Activated naive CD8-positive, alpha-beta T cell treated with anti-CD3 and anti-CD28 coated beads, Interleukin-2, amount 50 U/mL, for 16 hours (primary cell): ENCODE data around the gene FAHD1.
"Not testable (repeated sequence)": the region's sequence is repeated elsewhere in the genome, so short reads cannot be mapped to it uniquely, and the experiment has no call there.

Experiments used
- DNase-seq: peaks from one replicate; pipeline ENCODE4 v3.0.0-alpha.2; 2020; ENCODE audit warnings: low read depth, low spot score

The FAHD1 gene

DNA sequence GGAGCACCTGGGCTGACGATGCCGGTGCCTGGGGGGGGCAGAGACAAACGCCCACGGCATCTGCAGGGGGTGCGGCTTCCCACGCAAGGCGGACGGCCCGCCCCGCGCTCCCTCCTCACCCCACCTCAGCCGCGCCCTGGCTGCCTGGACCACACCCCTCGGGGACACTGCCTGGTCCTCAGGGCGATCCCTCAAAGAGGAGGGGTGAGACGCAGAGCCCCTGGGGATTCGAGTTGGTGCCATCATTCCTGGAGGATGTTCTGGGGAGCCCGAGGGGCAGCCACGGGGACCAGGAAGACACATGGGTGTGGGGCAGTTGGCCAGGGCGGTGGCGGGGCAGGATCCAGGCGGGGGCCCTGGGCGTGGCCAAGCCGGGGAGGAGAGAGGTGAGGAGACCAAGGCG lies 37.4 kb upstream of the FAHD1 start:
- DNase-seq = no peak

DNA sequence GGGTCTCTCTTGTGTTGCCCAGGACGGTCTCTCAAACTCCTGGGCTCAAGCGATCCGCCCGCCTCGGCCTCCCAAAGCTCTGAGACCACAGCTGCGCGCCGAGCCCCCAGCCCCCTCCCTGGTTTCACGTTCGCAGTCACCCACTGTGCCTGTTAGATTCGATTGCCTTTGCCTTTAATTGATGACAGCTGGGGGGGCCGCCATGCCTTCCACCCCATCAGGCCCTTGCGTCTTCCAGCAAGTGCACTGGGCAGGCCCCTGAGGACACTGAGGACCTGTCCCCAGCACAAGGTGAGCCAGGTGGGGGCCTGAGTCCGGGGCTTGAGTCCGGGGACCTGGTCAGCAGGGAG lies 36.8 kb upstream of the FAHD1 start:
- DNase-seq = no peak

DNA sequence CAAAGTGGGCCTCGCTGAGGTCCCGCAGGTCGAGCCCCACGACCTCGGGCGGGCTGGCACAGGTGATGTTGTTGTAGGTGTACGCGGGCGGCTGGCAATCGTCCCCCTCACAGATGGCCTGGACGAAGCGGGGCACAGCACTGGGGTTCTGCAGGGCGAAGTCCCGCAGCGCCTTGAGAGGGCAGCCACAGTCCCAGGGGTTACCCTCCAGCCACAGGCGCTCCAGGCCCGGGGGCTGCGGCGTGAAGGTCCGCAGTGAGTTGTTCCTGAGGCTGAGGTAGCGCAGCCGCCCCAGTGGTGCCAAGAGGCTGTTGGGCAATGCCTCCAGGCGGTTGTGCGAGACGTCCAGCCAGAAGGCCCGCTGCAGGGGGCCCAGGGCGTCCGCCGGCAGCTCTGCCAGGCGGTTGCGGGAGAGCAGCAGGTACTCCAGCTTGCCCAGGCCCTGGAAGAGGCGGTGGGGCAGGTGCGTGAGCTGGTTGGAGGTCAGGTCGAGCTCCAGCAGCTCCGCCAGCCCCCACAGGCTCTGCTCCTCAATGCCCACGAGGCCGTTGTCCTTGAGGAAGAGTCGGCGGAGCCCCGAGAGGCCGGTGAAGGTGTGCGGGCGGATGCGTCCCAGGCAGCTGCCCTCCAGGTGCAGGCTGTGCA lies 36.3 kb upstream of the FAHD1 start:
- DNase-seq = no peak

DNA sequence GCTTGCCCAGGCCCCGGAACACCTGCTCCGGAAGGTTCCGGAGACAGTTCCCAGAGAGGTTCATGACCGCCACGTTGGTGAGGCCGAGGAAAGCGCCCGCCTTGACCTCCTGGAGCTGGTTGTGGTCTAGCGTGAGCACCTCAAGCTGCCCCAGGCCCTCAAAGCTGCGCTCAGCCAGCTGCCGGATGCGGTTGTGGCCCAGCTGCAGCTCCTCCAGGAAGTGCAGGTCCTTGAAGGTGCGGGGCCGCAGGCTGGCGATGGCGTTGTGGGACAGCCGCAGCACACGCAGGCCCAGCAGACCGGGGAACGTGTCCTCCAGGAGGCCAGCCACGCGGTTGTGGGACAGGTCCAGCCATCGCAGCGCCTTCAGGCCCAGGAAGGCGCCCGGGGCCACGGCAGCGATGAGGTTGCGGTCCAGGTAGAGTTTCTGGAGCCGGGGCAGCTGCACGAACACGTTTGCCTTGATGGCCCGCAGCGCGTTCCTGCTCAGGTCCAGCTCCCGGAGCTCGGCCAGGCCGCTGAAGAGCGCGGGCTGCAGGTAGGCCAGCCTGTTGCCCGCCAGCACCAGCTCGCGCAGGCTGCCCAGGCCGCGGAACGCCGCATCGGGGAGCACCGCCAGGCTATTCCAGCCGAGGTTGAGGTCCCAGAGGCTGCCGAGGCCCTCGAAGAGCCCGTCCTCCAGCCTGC lies 35.6 kb upstream of the FAHD1 start:
- DNase-seq = no peak

DNA sequence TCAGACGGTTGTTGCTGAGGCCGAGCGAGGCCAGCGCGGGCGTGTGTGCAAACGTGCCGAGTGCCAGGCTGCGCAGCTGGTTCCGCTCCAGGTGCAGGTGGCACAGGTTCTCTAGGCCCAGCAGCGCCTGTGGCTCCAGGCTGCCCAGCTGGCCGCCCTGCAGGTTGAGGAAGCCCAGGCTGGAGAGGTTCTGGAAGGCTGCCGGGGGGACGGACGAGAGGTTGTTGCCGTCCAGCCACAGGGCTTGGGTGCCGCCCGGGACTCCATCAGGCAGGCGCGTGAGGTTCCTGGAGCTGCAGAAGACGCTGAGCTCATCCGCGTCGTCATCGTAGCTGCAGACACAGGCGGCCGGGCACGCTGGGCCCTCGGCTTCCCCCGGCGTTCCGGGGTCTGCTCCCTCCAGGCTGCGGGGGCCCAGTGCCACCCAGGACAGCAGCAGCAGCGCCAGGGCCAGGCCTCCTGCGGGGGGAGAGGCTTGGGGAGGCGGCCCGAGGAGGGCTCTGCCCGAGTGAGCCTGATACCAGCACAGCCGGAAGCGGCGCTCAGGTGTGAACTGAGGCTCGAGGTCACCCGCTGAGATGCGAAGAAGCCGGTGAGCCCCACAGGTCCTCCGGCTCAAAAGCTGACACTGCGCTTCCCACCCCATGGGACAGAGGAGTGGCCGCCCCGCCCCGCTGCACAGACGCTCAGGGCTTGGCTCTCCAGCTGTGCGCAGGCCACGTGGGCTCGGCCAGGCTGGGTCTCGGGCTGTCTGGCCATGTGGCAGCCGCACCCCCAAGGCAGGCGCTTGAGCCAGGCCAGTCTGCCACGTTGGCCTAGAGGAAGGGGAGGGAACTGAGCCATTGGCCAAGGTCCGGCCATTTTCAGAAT lies 34.8 kb upstream of the FAHD1 start:
- DNase-seq = no peak

DNA sequence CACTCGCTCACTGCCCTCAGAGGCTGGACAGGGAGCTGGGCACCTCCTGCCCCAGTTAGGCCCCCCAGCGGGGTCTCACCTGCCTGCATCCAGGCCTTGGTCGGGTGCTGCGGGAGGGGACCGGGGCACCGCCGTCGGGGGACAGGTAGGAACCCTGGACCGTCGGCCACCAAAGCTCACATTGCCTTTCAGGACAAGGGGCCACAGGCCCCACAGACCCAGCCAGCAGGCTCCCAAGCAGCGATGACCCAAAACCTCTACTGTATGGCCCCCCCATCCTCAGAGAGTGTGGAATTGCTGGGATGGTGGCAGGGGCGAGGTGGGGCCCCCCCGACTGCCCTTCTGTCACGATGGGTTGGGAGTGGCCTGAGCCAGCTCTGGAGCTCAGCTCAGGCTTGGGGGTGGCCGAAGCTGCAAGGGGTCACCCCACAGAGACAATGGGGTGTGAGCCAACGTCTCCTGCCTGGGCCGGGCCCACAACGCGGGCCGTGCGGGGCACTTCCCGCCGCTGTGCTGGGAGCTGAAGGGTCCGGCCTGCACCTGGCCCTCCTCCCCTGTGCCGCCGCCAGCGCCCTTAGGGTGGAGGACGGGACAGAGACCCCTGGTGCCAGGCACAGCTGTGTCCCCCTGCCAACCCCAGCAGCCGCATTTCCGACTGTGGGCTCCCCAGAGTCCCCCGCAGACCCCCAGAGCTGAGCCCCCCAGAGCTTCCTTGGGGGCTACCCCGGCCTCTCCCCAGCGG lies 34.0 kb upstream of the FAHD1 start:
- no peak for DNase-seq

DNA sequence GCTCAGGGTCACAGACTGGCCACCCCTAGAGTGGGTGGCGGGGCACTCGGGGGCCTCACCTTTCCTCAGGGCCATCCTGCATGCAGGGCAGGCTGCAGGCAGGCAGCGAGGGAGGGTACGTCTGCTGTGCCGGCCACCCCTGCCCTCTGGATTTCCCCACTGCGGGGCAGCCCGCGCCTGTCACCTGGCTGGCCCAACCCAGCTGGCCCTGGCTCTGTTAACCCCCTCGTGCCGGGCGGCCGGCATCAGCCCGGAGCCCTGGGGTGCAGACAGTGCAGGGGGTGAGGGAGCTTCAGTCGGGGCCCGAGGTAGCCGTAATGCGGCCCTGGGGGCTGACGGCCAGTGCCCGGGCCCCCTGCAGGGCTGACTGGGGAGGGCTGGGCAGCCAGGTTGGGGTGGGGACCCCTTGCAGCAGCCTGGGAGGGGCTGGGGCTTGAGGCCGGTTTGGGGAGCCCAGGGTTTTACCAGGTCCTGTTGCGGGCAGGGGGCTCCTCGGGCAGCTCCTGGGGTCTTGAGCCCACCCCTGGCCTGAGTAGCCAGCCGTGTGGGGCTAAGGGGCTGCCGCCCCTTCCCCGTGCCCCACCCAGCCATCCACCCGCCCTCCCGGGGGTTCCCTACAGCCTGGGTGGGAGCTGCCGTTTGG lies 33.3 kb upstream of the FAHD1 start, which contains the start of gene IGFALS:
Gene IGFALS, minus strand, starts transcription at position 128 of the 643 bp plus-strand sequence. Its CDS starts 53 bp downstream, at position 75.
- DNase-seq = no peak

DNA sequence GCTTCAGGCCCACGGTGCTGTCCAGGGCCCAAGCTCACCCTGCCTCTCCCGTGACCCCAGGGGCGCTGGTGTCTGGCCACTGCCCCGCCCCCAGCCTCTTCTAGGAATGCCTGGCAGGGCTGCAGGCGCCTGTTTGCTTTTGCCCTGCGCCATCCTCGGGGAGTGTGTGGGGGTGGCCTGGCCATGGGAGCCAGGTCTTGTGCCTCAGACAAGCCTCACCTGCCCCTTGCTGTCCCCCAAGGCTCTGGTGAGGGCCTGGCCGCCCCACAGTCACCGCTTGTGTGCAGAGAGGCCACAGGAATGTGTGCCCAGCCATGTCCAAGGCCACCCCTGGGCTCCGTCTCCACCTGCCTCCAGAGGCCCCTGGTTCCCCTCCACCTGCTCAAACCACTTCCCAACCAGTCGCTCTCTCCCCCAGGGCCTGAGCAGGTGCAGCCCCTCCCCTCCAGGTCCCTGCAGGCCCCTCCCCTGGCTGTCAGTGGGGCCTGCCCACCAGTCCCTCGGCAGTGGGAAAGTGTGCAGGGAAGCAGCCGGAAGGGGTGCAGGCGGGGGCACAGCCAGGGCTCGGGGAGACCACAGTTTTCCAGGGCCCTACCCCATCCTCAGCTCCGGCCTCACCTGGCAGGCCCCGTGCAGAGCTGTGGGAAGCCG lies 32.7 kb upstream of the FAHD1 start:
- no peak for DNase-seq

DNA sequence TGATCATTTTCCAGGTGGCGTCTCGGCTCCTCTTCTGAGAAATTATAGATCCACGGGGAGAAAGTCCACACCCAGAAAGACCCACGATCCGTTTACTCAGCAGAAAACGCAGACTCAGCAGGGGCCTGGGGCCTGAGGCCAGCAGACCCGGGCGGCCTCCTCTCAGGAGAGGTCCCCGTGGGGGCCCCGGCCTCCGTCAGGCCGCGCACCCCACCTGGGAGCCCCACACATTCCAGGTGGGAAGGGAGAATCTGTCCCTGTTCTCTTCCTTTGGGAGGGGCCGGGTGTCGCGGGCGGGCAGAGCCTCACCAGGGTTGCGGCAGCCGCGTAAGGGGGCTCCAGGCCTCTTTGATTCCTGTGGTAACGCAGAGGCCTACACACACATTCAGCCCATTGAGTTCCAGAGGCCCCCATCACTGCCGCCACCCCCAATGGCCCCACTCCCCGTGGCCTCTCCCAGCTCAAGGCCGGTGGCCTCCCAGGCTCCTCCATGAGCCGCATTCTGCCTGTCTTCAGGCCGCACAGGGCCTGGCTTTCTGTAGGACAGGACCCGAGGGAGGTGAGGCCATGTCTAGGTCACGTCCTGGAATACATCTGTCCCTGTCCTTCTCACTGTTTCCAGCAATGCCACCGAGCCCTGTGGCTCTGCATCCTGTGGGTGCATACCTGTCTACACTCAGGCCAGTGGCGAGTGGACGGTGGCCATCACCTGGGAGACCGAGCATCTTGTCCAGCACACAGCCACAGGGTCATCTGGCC lies 31.9 kb upstream of the FAHD1 start:
- DNase-seq = no peak

DNA sequence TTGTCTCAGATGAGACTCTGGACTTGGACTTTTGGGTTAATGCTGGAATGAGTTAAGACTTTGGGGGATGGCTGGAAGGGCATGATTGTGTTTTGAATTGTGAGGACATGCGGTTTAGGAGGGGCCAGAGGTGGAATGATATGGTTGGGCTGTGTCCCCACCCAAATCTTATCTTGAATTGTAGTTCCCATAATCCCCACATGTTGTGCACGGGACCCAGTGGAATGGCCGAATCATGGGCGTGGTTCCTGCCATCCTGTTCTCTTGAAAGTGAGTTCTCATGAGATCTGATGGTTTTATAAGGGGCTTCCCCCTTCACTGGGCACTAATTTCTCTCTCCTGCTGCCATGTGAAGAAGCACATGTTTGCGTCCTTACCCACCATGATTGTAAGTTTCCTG lies 27.7 kb upstream of the FAHD1 start:
- not testable (repeated sequence) for DNase-seq

DNA sequence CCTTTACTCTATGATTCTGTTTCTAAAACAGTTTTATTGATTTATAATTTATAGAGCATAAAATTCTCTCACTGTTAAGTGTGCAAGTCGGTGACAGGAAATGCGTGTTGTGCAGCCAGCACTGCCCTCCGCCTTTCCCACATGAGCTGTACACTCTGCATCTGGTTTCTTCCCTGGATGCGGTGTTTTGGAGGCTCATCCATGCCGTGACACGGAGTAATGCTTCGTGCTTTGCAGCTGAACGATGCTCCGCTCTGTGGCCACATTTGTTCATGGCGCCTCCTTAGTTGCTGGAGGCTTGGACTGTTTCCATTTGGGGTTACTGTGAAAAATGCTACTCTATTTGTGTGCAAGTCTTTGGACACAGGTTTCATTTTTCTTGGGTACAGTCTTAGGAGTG lies 26.3 kb upstream of the FAHD1 start:
- DNase-seq = no peak

DNA sequence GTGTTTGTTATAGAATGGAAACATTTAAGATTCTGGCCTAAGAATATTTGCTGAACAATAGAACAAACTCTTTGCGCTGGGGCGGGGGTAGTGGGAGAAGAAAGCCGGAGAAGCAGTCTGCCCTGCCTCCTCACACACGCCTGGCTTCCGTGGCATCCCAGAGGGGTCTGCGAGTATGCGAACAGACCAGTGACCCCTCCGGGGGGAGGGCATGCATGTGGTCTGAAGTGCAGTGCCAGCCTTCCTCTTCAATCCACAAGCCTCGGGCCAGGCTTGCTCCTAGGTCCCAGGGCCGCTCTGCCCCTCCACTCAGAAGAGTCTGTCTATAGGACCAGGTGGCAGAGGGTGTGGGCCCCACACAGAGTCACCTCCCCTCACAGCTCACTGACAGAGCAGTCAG lies 19.4 kb upstream of the FAHD1 start:
- DNase-seq = no peak

DNA sequence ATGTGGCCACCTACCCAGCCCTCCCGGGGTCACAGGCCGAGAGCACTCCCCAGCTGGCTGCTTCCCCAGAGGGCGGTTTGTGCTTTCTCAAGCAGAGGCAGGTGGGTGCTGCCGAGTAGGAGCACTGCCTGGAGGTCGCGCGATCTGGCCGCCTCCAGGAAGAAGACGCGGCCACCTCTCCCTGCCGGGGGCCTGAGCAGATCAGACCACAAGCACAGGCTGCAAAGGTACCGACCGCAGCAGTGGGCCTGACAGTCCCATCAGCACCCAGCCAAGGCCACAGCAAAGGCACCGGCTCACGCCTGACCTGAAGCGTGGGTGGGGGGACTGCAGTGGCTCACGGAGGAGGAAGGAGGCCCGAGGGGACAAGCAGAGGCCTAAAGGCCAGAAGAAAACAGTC lies 18.3 kb upstream of the FAHD1 start:
- no peak for DNase-seq

DNA sequence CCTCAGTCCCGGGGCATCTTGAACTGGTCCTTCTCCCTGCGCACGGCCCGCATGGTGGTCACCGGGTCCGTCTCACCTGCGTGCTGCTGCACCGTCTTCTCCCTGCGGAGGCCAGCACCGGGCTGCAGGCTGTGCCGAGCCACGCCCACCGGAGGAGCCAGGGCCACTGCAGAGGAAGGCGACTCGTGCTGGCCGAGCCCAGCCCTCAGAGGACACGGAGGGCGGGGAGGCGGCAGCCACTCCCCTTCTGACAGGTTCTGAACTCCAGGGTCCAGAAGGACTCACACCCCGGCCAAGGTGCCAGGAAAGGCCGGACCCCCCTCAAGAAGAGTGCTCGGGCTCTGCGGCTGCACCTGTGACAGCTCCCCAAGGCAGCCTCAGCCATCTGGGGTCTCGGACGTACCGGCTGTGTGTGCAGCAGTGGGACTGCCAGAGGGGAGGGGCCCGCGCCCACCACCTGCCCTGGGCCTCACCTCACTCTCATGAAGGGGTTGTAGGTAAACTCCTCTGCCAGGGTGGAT lies 17.7 kb upstream of the FAHD1 start:
- no peak for DNase-seq

DNA sequence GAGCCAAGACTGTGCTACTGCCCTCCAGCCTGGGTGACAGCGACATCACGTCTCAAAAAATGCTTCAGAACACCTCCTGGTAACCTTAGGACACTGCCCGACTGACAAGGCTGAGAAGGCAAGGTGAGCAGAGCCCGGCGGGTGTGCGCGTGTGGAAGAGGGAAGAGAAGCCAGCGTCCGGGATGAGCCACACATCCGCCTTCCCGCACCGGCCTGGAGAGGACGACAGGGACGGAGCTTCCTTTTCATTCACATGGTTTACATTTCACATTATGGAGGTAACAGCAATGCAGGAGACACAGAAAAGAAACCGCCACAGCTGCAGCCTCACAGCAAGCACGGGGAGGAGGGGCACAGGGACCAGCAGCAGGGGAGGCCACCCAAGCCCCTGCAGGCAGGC lies 16.9 kb upstream of the FAHD1 start:
- DNase-seq = no peak

DNA sequence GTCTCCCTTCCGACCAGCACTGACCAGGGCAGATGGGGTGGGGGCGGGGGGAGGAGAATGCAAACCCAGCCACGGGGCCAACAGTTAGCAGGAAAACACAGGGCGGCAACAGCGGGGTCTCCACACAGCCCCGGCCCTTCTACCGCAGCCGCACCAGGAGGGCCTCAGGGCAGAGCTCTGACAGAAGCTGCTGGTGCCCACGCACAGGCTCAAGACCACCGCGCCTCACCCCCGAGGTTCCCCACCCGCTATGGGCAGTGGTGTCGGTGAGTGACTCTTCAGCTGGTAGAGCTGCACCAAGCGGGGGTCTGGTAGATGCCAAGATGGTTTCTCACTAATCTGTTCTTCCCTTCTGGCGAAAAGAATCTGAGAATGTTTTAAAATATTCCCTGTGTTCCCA lies 16.5 kb upstream of the FAHD1 start:
- DNase-seq = no peak

DNA sequence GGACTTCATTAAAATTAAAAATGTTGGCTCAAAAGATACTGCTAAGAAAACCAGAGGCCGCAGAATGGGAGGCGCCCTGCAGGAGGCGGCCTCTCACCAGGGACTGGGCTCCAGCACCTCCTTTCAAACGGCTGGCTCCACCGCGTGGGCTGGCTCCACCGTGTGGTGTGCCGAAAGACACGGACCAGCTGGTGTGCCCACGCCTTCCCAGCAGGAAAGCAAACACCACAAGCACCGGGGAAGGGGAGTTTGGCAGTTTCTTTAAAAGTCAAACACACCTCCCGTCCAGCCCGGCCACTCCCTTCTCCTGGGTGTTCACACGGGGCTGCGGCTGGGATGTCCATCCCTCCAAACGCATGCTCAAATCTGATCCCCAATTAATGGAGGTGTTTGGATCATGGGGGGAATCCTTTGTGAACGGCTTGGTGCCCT lies 14.3 kb upstream of the FAHD1 start:
- DNase-seq = no peak

DNA sequence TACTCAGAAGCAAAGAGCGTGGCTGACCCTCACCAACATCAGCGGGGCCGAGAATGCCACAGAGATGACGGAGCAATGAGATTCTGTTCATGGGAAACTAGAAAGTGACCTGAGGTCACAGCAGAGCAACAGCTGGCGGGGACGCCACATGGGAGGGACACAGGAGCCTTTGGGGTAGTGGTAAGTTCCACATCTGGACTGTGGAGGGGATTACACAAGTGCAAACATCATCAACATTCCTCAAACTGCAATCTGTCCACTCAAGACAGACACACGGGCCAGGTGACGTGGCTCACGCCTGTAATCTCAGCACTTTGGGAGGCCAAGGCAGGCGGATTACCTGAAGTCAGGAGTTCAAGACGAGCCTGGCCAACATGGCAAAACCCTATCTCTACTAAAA lies 11.5 kb upstream of the FAHD1 start:
- DNase-seq = no peak

DNA sequence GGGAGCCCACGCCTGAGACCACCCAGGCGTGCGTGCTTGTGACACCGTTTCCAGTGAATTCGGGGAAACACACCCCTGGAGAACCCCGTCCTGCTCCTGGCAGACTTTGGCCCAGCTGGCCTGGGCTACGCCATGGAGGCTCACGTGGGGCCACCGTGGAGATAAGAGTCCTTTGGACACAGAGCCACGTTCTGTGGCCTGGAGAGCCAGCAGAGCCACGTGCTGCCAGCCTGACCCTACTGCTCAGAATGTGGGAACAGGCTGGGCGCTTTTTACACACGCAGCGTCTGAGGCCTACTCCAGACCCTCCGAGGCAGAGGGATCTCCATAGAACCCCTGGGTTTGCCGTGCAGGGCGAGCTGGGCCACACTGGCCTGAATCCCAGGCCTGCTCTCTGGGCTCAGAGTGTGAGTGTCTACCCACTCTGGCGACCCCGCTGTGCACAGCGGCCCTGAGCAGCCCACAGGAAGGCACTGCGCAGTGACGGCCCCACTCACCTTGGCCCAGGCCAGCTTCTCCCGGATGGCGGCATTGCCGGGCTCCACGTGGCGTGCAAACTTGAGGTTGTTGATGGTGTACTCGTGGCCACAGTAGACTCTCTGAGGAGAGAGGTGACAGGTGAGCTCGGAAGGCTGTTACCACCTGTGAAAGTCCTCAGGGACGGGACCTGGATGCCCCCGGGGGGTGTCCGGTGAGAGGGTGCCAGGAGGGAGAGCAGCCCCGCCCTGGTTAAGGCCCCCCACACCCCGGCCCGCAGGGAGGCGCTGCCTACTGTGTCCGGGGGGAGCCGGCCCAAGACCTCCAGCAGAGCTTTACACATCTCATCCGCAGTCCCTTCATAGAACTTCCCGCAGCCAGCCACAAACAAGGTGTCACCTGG lies 10.4 kb upstream of the FAHD1 start:
- no peak for DNase-seq
